Measurements from ENCODE around the gene EFHC1.

GRCh38 chr6:52499681-52500236 is 79.6 kb downstream of the EFHC1 start:
- TF ChIP-seq CTCF (IDR thresholded peaks at IDR 0.05) = no peak
- no peak for TF ChIP-seq POLR2A (IDR thresholded peaks at IDR 0.05)
